B cell (primary cell): ENCODE results near the gene STK16. TPM values are rescaled to one million over a fixed set of nuclear protein-coding genes. Genes with fewer than 3 reads are reported as not detected.

Experiments
- ATAC-seq: fragments of 200-7000 bp; cut with Tn5 transposase; one replicate; pipeline ENCODE4 v1.10.0; 2021; ENCODE audit warnings: low read depth, mild to moderate bottlenecking, moderate number of reproducible peaks, moderate library complexity
- CTCF ChIA-PET: fragments of 350-600 bp; sonication (Branson Sonifier 250); formaldehyde crosslinking; loops from one replicate; lab custom pipeline; 2021; ENCODE audit warnings: antibody characterized with exemption, inconsistent platforms; lab: Charles Lee
- POLR2A ChIA-PET: fragments of 350-600 bp; sonication (Branson Sonifier 250); formaldehyde crosslinking; loops from one replicate; lab custom pipeline; 2021; ENCODE audit warnings: antibody characterized with exemption; lab: Charles Lee
- DNase-seq: peaks from one replicate; pipeline ENCODE4 v3.0.0; 2013
- H2AFZ ChIP-seq: 2 replicates; pipeline ENCODE4 v1.6.1; 2012; ENCODE audit warnings: mild to moderate bottlenecking, low read depth, low read length; ENCODE audit not compliant: insufficient read depth, poor library complexity, severe bottlenecking
- H3K27ac ChIP-seq, 2 donors: 1 replicate in 1 of 2; 2 replicates in 1 of 2; pipeline ENCODE4 v1.5.1; 2012 to 2013; ENCODE audit warnings: low read length in 2 of 2, mild to moderate bottlenecking in 2 of 2, moderate library complexity in 1 of 2
- H3K27me3 ChIP-seq, 4 experiments: fragments of 200-600 bp in 1 of 4; sonication (generic) in 1 of 4; replicated peaks in 1 of 4; 1 replicate in 2 of 4; 2 replicates in 2 of 4; pipeline versions ENCODE4 v1.6.1 to v1.7.0; 2013 to 2016; ENCODE audit warnings: low read length in 3 of 4, mild to moderate bottlenecking in 2 of 4, mixed read lengths in 1 of 4, moderate library complexity in 1 of 4; ENCODE audit not compliant: insufficient read depth in 4 of 4, control insufficient read depth in 3 of 4; ENCODE audit errors: control extremely low read depth in 1 of 4
- H3K36me3 ChIP-seq, 2 experiments: replicated peaks in 1 of 2; 1 replicate in 1 of 2; 2 replicates in 1 of 2; pipeline versions ENCODE4 v1.6.1 to v1.7.1; 2013; ENCODE audit warnings: low read length in 1 of 2; ENCODE audit not compliant: insufficient read depth in 2 of 2, control insufficient read depth in 1 of 2; ENCODE audit errors: control extremely low read depth in 1 of 2, extremely low read depth in 1 of 2
- H3K4me1 ChIP-seq, 2 donors: fragments of 200-600 bp in 1 of 2; sonication (generic) in 1 of 2; 1 replicate in 1 of 2; 2 replicates in 1 of 2; pipeline versions ENCODE4 v1.5.1 to v1.6.1; 2013 to 2017; ENCODE audit warnings: low read length in 2 of 2; ENCODE audit not compliant: control insufficient read depth in 2 of 2, insufficient read depth in 2 of 2
- H3K4me2 ChIP-seq: replicated peaks from 2 replicates; pipeline ENCODE3; 2012; ENCODE audit warnings: mild to moderate bottlenecking, low read depth, low read length; ENCODE audit not compliant: poor library complexity, severe bottlenecking
- H3K4me3 ChIP-seq, 5 experiments: fragments of 200-600 bp in 1 of 5; sonication (generic) in 1 of 5; 1 replicate in 3 of 5; 2 replicates in 2 of 5; pipeline versions ENCODE4 v1.5.1 to v1.7.0; 2011 to 2016; ENCODE audit warnings: low read length in 4 of 5, mild to moderate bottlenecking in 4 of 5, low read depth in 2 of 5, control low read depth in 1 of 5, moderate library complexity in 1 of 5; ENCODE audit not compliant: insufficient read depth in 1 of 5; ENCODE audit errors: control extremely low read depth in 1 of 5, extremely low read depth in 1 of 5
- H3K79me2 ChIP-seq: fragments of 200-600 bp; sonication (generic); one replicate; pipeline ENCODE4 v1.6.0; 2016; ENCODE audit warnings: low read length; ENCODE audit not compliant: control insufficient read depth, insufficient read depth
- H3K9ac ChIP-seq: fragments of 200-600 bp; sonication (generic); 2 replicates; pipeline ENCODE4 v1.6.1; 2017; ENCODE audit warnings: mild to moderate bottlenecking, low read length, moderate library complexity
- H3K9me3 ChIP-seq, 3 donors: one replicate each; pipeline versions ENCODE4 v1.6.1 to v1.7.1; 2013; ENCODE audit warnings: low read length in 2 of 3; ENCODE audit not compliant: control insufficient read depth in 2 of 3, insufficient read depth in 1 of 3; ENCODE audit errors: control extremely low read depth in 1 of 3
- H4K20me1 ChIP-seq: 2 replicates; pipeline ENCODE4 v1.6.0; 2012; ENCODE audit warnings: mild to moderate bottlenecking, low read length; ENCODE audit not compliant: insufficient read depth, control insufficient read depth, poor library complexity, severe bottlenecking
- H3K27ac Mint-ChIP-seq: one replicate; pipeline ENCODE4 v1.8.0; 2021; ENCODE audit warnings: mixed read lengths
- H3K27me3 Mint-ChIP-seq: one replicate; pipeline ENCODE4 v1.8.0; 2021; ENCODE audit warnings: mixed read lengths
- H3K4me1 Mint-ChIP-seq: one replicate; pipeline ENCODE4 v1.8.0; 2021; ENCODE audit warnings: mixed read lengths
- H3K4me3 Mint-ChIP-seq: one replicate; pipeline ENCODE4 v1.8.0; 2021; ENCODE audit warnings: mixed read lengths
- H3K9me3 Mint-ChIP-seq: one replicate; pipeline ENCODE4 v1.8.0; 2022; ENCODE audit warnings: mixed read lengths; ENCODE audit not compliant: insufficient read depth
- CTCF ChIP-seq: fragments of 200-600 bp; IDR thresholded peaks from one replicate; pipeline ENCODE4 v1.8.0; 2022; ENCODE audit warnings: antibody characterized with exemption, mild to moderate bottlenecking
- EZH2 ChIP-seq: IDR thresholded peaks from 2 replicates; pipeline ENCODE4 v1.6.1; 2012; ENCODE audit warnings: borderline replicate concordance, low read depth, mild to moderate bottlenecking, moderate library complexity, low read length; ENCODE audit not compliant: insufficient read depth, poor library complexity, severe bottlenecking
- WGBS: methylation state at CpG from one replicate; pipeline ENCODE4 v1.1.5; 2013; ENCODE audit warnings: missing lambda C conversion rate; ENCODE audit not compliant: insufficient coverage; 5-methylcytosine and 5-hydroxymethylcytosine counted together
- intact Hi-C: fragments of 100-400 bp; cut with micrococcal nuclease; formaldehyde crosslinking; loops from one replicate; pipeline ENCODE4 v1.10.0; 2022
- polyA plus RNA-seq: library from polyadenylated mRNA; depleted of rRNA; stranded (reverse); fragments of >200 nt; gene quantifications from 2 replicates; pipeline ENCODE4 v1.2.3, GENCODE V29; 2012
- total RNA-seq, 2 donors: library from RNA; stranded (reverse); fragments of 120-200 nt in 1 of 2; gene quantifications; 1 replicate in 1 of 2; 2 replicates in 1 of 2; pipeline versions ENCODE4 v1.2.3 to v1.2.4, GENCODE V29; 2013 to 2022

STK16 gene
- total and polyA plus RNA-seq, 2 donors (not counting 1 experiment from before 2014, with no cell fraction given): 29.0 to 60.1 TPM

GRCh38 chr2:219220652-219221402, 24.5 kb upstream of the STK16 start:
- Histone ChIP-seq H4K20me1 (peaks cover 54% of the 10 kb centered on the region), H3K4me3 (no peak overlapping the region), H3K27ac (no peak overlapping the region), H3K9me3 (no peaks in the 10 kb centered on the region), H3K4me2 (no peak overlapping the region), H2AFZ (no peak overlapping the region), H3K36me3 (peaks cover 9 to 57% of the 10 kb centered on the region in 2 experiments), H3K4me1 (peaks cover 17 to 21% of the 10 kb centered on the region in 2 donors), H3K79me2 (peaks cover 8% of the 10 kb centered on the region), H3K9ac (no peak overlapping the region), H3K27me3 (no peaks in the 10 kb centered on the region)
- POLR2A ChIA-PET: no interaction called here
- WGBS: 97% methylated on average over 9 of the region's 19 CpGs
- intact Hi-C loops: no loop called here
- no peaks in the 10 kb centered on the region for H3K27me3 Mint-ChIP-seq
- no peak for TF ChIP-seq CTCF
- TF ChIP-seq EZH2: no peak
- no peak overlapping the region for H3K4me3 Mint-ChIP-seq
- DNase-seq (no peak), ATAC-seq (no peak)
- peaks cover 20% of the 10 kb centered on the region for H3K4me1 Mint-ChIP-seq
- no peaks in the 10 kb centered on the region for H3K9me3 Mint-ChIP-seq
- CTCF ChIA-PET: no interaction called here
- no peak overlapping the region for H3K27ac Mint-ChIP-seq

GRCh38 chr2:219221957-219222518, 23.2 kb upstream of the STK16 start:
- Histone ChIP-seq H3K4me1 (peaks cover 17 to 21% of the 10 kb centered on the region in 2 donors), H3K36me3 (peaks cover 11 to 63% of the 10 kb centered on the region in 2 experiments), H4K20me1 (peaks cover 64% of the 10 kb centered on the region), H3K27me3 (no peaks in the 10 kb centered on the region), H3K27ac (no peak overlapping the region), H3K9ac (no peak overlapping the region), H2AFZ (no peak overlapping the region), H3K9me3 (no peaks in the 10 kb centered on the region), H3K79me2 (peaks cover 12% of the 10 kb centered on the region), H3K4me2 (no peak overlapping the region), H3K4me3 (no peak overlapping the region)
- ATAC-seq (no peak), DNase-seq (no peak)
- ChIA-PET CTCF (interaction anchor here (0.8 kb wide), 1 partner anchor 11 kb away, joined by 5 read pairs; no protein-coding TSS in a partner anchor), POLR2A (interaction anchor here (0.5 kb wide), 1 partner anchor 26 kb away, joined by 4 read pairs; no protein-coding TSS in a partner anchor)
- H3K9me3 Mint-ChIP-seq: no peaks in the 10 kb centered on the region
- H3K27ac Mint-ChIP-seq: no peak overlapping the region
- no peak overlapping the region for H3K4me3 Mint-ChIP-seq
- WGBS: 97% methylated on average over 15 of the region's 16 CpGs
- H3K4me1 Mint-ChIP-seq: peaks cover 22% of the 10 kb centered on the region
- intact Hi-C loops: no loop called here
- H3K27me3 Mint-ChIP-seq: no peaks in the 10 kb centered on the region
- TF ChIP-seq EZH2: no peak
- TF ChIP-seq CTCF: no peak
